ENCODE results near the gene ABCB1.

The ABCB1 gene

GRCh38 chr7:87570178-87570577, 30.5 kb downstream of the ABCB1 start:
- Histone ChIP-seq H3K4me3 (ENCODE audit: low read length) (no peak overlapping the region), H3K9ac (ENCODE audit: low read length) (no peak overlapping the region), H3K36me3 (ENCODE audit: control insufficient read depth, insufficient read depth, low read length) (no peaks in the 10 kb centered on the region), H3K4me1 (ENCODE audit: control insufficient read depth, insufficient read depth, low read length) (no peaks in the 10 kb centered on the region), H3K27me3 (ENCODE audit: control insufficient read depth, insufficient read depth, low read length) (no peaks in the 10 kb centered on the region), H3K9me3 (ENCODE audit: control insufficient read depth, low read length) (no peaks in the 10 kb centered on the region)

DNA sequence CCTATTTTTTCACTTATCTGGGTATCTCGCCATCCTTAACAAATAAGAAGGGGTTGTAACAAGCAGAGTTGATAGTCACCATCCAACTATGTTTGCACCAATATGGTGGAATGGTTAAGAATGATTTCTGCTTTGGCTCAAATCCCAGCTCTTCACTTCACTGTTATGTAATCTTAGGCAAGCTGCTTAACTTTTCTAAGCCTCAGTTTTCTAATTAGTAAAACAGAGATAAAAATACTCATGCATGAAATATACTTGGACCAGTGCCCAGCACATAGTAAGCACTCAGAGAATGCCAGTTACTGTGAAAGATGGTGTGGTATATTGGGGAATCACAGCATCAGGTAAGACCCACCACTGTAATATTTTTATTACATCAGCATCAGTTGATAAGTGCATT, 33.6 kb downstream of the ABCB1 start:
- Histone ChIP-seq H3K36me3 (ENCODE audit: control insufficient read depth, insufficient read depth, low read length) (no peaks in the 10 kb centered on the region), H3K9me3 (ENCODE audit: control insufficient read depth, low read length) (no peaks in the 10 kb centered on the region), H3K4me1 (ENCODE audit: control insufficient read depth, insufficient read depth, low read length) (no peaks in the 10 kb centered on the region), H3K27me3 (ENCODE audit: control insufficient read depth, insufficient read depth, low read length) (no peaks in the 10 kb centered on the region), H3K4me3 (ENCODE audit: low read length) (no peak overlapping the region), H3K9ac (ENCODE audit: low read length) (no peak overlapping the region)

DNA sequence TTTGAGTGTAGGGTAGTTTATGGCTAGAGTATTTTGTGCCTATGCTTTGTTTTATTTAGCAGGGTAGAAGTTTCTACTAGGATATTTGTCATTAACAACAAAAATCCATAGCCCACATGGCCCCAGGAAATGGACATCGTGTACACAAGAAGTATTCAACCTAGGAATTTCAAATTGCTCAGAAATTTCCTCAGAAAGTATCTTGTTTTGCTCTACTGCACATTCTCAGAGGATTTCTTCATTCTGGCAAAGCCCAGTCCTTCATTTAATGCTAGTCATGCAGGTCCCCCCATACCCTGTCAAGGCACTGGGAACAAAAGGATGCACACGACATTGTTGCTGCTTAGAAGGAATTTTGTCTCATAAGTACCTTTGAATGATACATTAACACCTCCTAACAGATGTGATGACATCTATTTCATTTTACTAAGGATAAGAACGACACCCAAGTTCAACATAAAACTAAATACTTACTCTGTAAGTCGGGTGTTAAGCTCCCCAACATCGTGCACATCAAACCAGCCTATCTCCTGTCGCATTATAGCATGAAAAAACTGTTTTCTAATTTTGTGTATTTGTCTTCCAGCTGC, 34.3 kb downstream of the ABCB1 start:
- no peak overlapping the region for H3K4me3 ChIP-seq (ENCODE audit: low read length)
- H3K27me3 ChIP-seq (ENCODE audit: control insufficient read depth, insufficient read depth, low read length): no peaks in the 10 kb centered on the region
- no peaks in the 10 kb centered on the region for H3K9me3 ChIP-seq (ENCODE audit: control insufficient read depth, low read length)
- no peaks in the 10 kb centered on the region for H3K4me1 ChIP-seq (ENCODE audit: control insufficient read depth, insufficient read depth, low read length)
- no peaks in the 10 kb centered on the region for H3K36me3 ChIP-seq (ENCODE audit: control insufficient read depth, insufficient read depth, low read length)
- no peak overlapping the region for H3K9ac ChIP-seq (ENCODE audit: low read length)

- Histone ChIP-seq H3K36me3 (ENCODE audit: control insufficient read depth, insufficient read depth, low read length) (no peaks in the 10 kb centered on the region), H3K9me3 (ENCODE audit: control insufficient read depth, low read length) (no peaks in the 10 kb centered on the region), H3K4me1 (ENCODE audit: control insufficient read depth, insufficient read depth, low read length) (no peaks in the 10 kb centered on the region), H3K9ac (ENCODE audit: low read length) (no peak overlapping the region), H3K27me3 (ENCODE audit: control insufficient read depth, insufficient read depth, low read length) (no peaks in the 10 kb centered on the region), H3K4me3 (ENCODE audit: low read length) (no peak overlapping the region)
These were observed 34.8 kb downstream of the ABCB1 start for GRCh38 chr7:87565877-87566276.

DNA sequence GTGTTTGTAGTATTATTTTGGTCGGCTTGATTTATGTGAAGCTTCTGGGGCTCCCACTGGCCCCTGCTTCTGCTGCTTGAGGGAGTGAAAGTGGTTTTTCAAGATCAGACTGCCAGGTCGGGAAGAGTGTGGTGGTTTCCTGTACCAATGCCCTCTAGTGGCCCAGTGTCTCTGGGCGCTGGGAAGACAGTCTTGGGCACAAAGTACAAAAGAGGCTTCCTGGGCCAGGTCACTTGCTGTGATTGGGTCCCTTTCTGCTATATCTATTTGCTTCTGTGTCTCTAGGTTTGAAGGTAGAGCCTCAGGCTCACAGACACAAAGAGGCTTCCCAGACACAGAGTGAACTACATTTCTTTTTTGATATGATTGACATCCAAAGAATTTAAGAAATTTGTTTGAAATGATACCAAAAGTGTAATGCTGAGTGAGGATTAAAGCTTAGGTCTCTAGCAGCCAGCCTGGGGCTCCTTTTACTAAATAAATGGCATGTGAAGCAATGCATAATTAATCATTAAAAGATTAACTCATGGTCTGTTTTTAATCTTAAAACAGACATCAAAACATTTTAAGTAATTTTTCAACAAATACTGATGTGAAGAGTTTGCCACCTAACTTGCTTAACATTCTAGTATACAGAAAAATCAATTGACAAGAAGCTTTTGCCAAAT, 36.3 kb downstream of the ABCB1 start:
- Histone ChIP-seq H3K4me1 (ENCODE audit: control insufficient read depth, insufficient read depth, low read length) (no peaks in the 10 kb centered on the region), H3K36me3 (ENCODE audit: control insufficient read depth, insufficient read depth, low read length) (no peaks in the 10 kb centered on the region), H3K4me3 (ENCODE audit: low read length) (no peak overlapping the region), H3K9ac (ENCODE audit: low read length) (no peak overlapping the region), H3K9me3 (ENCODE audit: control insufficient read depth, low read length) (no peaks in the 10 kb centered on the region), H3K27me3 (ENCODE audit: control insufficient read depth, insufficient read depth, low read length) (no peaks in the 10 kb centered on the region)

DNA sequence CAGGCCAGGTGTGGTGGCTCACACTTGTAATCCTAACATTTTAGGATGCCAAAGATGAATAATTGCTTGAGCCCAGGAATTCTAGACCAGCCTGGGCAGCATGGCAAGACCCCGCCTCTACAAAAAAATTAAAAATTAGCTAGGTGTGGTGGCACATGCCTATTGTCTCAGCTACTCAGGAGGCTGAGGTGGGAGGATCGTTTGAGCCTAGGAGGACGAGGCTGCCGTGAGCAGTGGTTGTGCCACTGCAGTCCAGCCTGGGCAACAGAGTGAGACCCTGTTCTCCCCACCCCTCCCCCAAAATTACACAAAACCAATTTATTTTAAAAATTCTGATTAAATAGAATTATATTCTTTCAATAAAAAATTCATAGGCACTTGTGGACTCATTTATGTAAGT, 39.0 kb downstream of the ABCB1 start:
- H3K4me1 ChIP-seq (ENCODE audit: control insufficient read depth, insufficient read depth, low read length): no peaks in the 10 kb centered on the region
- no peaks in the 10 kb centered on the region for H3K27me3 ChIP-seq (ENCODE audit: control insufficient read depth, insufficient read depth, low read length)
- H3K9ac ChIP-seq (ENCODE audit: low read length): no peak overlapping the region
- no peaks in the 10 kb centered on the region for H3K9me3 ChIP-seq (ENCODE audit: control insufficient read depth, low read length)
- H3K4me3 ChIP-seq (ENCODE audit: low read length): no peak overlapping the region
- no peaks in the 10 kb centered on the region for H3K36me3 ChIP-seq (ENCODE audit: control insufficient read depth, insufficient read depth, low read length)

GRCh38 chr7:87561102-87561501, 39.6 kb downstream of the ABCB1 start:
- no peaks in the 10 kb centered on the region for H3K36me3 ChIP-seq (ENCODE audit: control insufficient read depth, insufficient read depth, low read length)
- H3K9me3 ChIP-seq (ENCODE audit: control insufficient read depth, low read length): no peaks in the 10 kb centered on the region
- H3K4me3 ChIP-seq (ENCODE audit: low read length): no peak overlapping the region
- no peaks in the 10 kb centered on the region for H3K27me3 ChIP-seq (ENCODE audit: control insufficient read depth, insufficient read depth, low read length)
- no peaks in the 10 kb centered on the region for H3K4me1 ChIP-seq (ENCODE audit: control insufficient read depth, insufficient read depth, low read length)
- H3K9ac ChIP-seq (ENCODE audit: low read length): no peak overlapping the region

GRCh38 chr7:87552351-87552900, 48.3 kb downstream of the ABCB1 start:
- H3K36me3 ChIP-seq (ENCODE audit: control insufficient read depth, insufficient read depth, low read length): no peaks in the 10 kb centered on the region
- no peak overlapping the region for H3K4me3 ChIP-seq (ENCODE audit: low read length)
- no peaks in the 10 kb centered on the region for H3K9me3 ChIP-seq (ENCODE audit: control insufficient read depth, low read length)
- H3K9ac ChIP-seq (ENCODE audit: low read length): no peak overlapping the region
- H3K27me3 ChIP-seq (ENCODE audit: control insufficient read depth, insufficient read depth, low read length): no peaks in the 10 kb centered on the region
- no peaks in the 10 kb centered on the region for H3K4me1 ChIP-seq (ENCODE audit: control insufficient read depth, insufficient read depth, low read length)

GRCh38 chr7:87548123-87548919, 52.4 kb downstream of the ABCB1 start:
- no peaks in the 10 kb centered on the region for H3K27me3 ChIP-seq (ENCODE audit: control insufficient read depth, insufficient read depth, low read length)
- H3K4me1 ChIP-seq (ENCODE audit: control insufficient read depth, insufficient read depth, low read length): no peaks in the 10 kb centered on the region
- H3K9me3 ChIP-seq (ENCODE audit: control insufficient read depth, low read length): no peaks in the 10 kb centered on the region
- no peak overlapping the region for H3K9ac ChIP-seq (ENCODE audit: low read length)
- no peaks in the 10 kb centered on the region for H3K36me3 ChIP-seq (ENCODE audit: control insufficient read depth, insufficient read depth, low read length)
- no peak overlapping the region for H3K4me3 ChIP-seq (ENCODE audit: low read length)

- Histone ChIP-seq H3K27me3 (ENCODE audit: control insufficient read depth, insufficient read depth, low read length) (no peaks in the 10 kb centered on the region), H3K36me3 (ENCODE audit: control insufficient read depth, insufficient read depth, low read length) (no peaks in the 10 kb centered on the region)
These were observed 54.9 kb downstream of the ABCB1 start for GRCh38 chr7:87545760-87546159.

GRCh38 chr7:87543623-87544022, 57.1 kb downstream of the ABCB1 start:
- Histone ChIP-seq H3K4me1 (ENCODE audit: control insufficient read depth, insufficient read depth, low read length) (no peaks in the 10 kb centered on the region), H3K36me3 (ENCODE audit: control insufficient read depth, insufficient read depth, low read length) (no peaks in the 10 kb centered on the region), H3K4me3 (ENCODE audit: low read length) (no peak overlapping the region), H3K9ac (ENCODE audit: low read length) (no peak overlapping the region), H3K27me3 (ENCODE audit: control insufficient read depth, insufficient read depth, low read length) (no peaks in the 10 kb centered on the region), H3K9me3 (ENCODE audit: control insufficient read depth, low read length) (no peaks in the 10 kb centered on the region)

More at GRCh38 chr7:87545760-87546159, 54.9 kb downstream of the ABCB1 start:
- Histone ChIP-seq H3K9me3 (ENCODE audit: control insufficient read depth, low read length) (no peaks in the 10 kb centered on the region), H3K4me3 (ENCODE audit: low read length) (no peak overlapping the region), H3K4me1 (ENCODE audit: control insufficient read depth, insufficient read depth, low read length) (no peaks in the 10 kb centered on the region), H3K9ac (ENCODE audit: low read length) (no peak overlapping the region)

DNA sequence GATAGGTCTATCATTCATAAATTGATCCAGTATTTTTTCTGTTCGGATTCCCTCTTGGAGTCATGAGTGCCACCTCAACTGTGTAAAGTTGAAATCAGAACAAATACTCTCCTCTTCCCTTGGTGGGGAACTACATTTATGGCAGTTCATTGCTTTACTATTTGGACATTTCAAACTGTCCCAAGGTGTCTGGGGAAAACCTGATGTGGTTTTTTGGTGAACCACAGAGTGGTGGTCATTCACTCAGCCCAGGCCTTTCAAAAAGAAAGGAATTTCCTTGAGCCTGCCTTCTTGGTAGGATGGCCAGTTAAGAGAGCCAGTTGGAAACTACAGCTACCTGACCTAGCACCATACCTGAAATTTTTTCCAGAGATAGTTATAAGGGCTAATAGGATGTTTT, 59.0 kb downstream of the ABCB1 start:
- Histone ChIP-seq H3K4me3 (ENCODE audit: low read length) (no peak overlapping the region), H3K9ac (ENCODE audit: low read length) (no peak overlapping the region), H3K27me3 (ENCODE audit: control insufficient read depth, insufficient read depth, low read length) (no peaks in the 10 kb centered on the region), H3K36me3 (ENCODE audit: control insufficient read depth, insufficient read depth, low read length) (no peaks in the 10 kb centered on the region), H3K9me3 (ENCODE audit: control insufficient read depth, low read length) (no peaks in the 10 kb centered on the region), H3K4me1 (ENCODE audit: control insufficient read depth, insufficient read depth, low read length) (no peaks in the 10 kb centered on the region)
